IPS-NIHi11 (cell line): ENCODE results near the gene EGR4.

ENCODE experiments used
- DNase-seq: peaks from one replicate; pipeline ENCODE4 v3.0.0; 2012; ENCODE audit warnings: mixed read lengths, low spot score

The EGR4 gene

GRCh38 chr2:73290049-73290839, 3.1 kb downstream of the EGR4 start:
- peak; percentile 51 for DNase-seq

- DNase-seq = no peak
Measured at GRCh38 chr2:73289304-73289703, 4.0 kb downstream of the EGR4 start.

GRCh38 chr2:73286134-73286655, 7.2 kb downstream of the EGR4 start:
- DNase-seq = no peak

- DNase-seq = no peak
Measured at GRCh38 chr2:73285159-73285739, 8.1 kb downstream of the EGR4 start.

GRCh38 chr2:73284296-73285158, 8.8 kb downstream of the EGR4 start, which contains the start of gene FBXO41:
Gene FBXO41, minus strand, starts transcription at chr2:73284478. Its CDS starts 14,848 bp downstream, at chr2:73269630.
- DNase-seq = peak; percentile 82

- DNase-seq = peak; percentile 35
Measured at GRCh38 chr2:73283545-73284295, 9.6 kb downstream of the EGR4 start.

- DNase-seq = no peak
Measured at GRCh38 chr2:73282924-73283544, 10.3 kb downstream of the EGR4 start.

GRCh38 chr2:73281244-73281643, 12.1 kb downstream of the EGR4 start:
- no peak for DNase-seq

GRCh38 chr2:73279852-73280251, 13.5 kb downstream of the EGR4 start:
- DNase-seq = peak; percentile 61

GRCh38 chr2:73272270-73272669, 21.1 kb downstream of the EGR4 start:
- no peak for DNase-seq

GRCh38 chr2:73269686-73270465, 23.5 kb downstream of the EGR4 start:
- no peak for DNase-seq

- DNase-seq = peak; percentile 93
Measured at GRCh38 chr2:73268830-73269685, 24.3 kb downstream of the EGR4 start.

- no peak for DNase-seq
Measured at GRCh38 chr2:73268366-73268829, 24.9 kb downstream of the EGR4 start.

GRCh38 chr2:73267008-73267407, 26.3 kb downstream of the EGR4 start:
- no peak for DNase-seq

- DNase-seq = no peak
Measured at GRCh38 chr2:73266061-73266901, 27.1 kb downstream of the EGR4 start.

- no peak for DNase-seq
Measured at GRCh38 chr2:73265298-73266060, 27.9 kb downstream of the EGR4 start.

- no peak for DNase-seq
Measured at GRCh38 chr2:73264783-73265182, 28.6 kb downstream of the EGR4 start.

GRCh38 chr2:73264332-73264606, 29.1 kb downstream of the EGR4 start:
- no peak for DNase-seq
